HFF-Myc (cell line): ENCODE results near the gene DACH1.

Experiments
- DNase-seq: peaks from one replicate; pipeline ENCODE4 v3.0.0-alpha.2; 2011; ENCODE audit warnings: low read depth; ENCODE audit errors: extremely low read depth
- H3K4me3 ChIP-seq: replicated peaks from 2 replicates; pipeline ENCODE4 v1.5.1; 2011; ENCODE audit warnings: low read depth, mild to moderate bottlenecking, control low read depth, low read length
- CTCF ChIP-seq: IDR thresholded peaks from 2 replicates; pipeline ENCODE4 v1.5.1; 2012; ENCODE audit warnings: mild to moderate bottlenecking, low read depth, low read length, control low read depth; ENCODE audit errors: missing control alignments

The DACH1 gene

GRCh38 chr13:71610876-71611275 lies 256.1 kb downstream of the DACH1 start:
- DNase-seq: no peak
- TF ChIP-seq CTCF: no peak
- no peak overlapping the region for H3K4me3 ChIP-seq

- no peak for DNase-seq
- H3K4me3 ChIP-seq: no peak overlapping the region
Measured at GRCh38 chr13:71609271-71609670, 257.7 kb downstream of the DACH1 start.

GRCh38 chr13:71607575-71607974 lies 259.4 kb downstream of the DACH1 start:
- no peak for DNase-seq
- no peak for TF ChIP-seq CTCF
- H3K4me3 ChIP-seq: no peak overlapping the region

More at GRCh38 chr13:71609271-71609670, 257.7 kb downstream of the DACH1 start:
- TF ChIP-seq CTCF: no peak

- H3K4me3 ChIP-seq: no peak overlapping the region
- TF ChIP-seq CTCF: no peak
- DNase-seq: no peak
Measured at GRCh38 chr13:71606818-71607217, 260.2 kb downstream of the DACH1 start.

- no peak for TF ChIP-seq CTCF
- DNase-seq: no peak
- no peak overlapping the region for H3K4me3 ChIP-seq
Measured at GRCh38 chr13:71605744-71606143, 261.3 kb downstream of the DACH1 start.

GRCh38 chr13:71603255-71603654 lies 263.7 kb downstream of the DACH1 start:
- DNase-seq: no peak
- H3K4me3 ChIP-seq: no peak overlapping the region
- no peak for TF ChIP-seq CTCF

GRCh38 chr13:71602344-71602743 lies 264.7 kb downstream of the DACH1 start:
- H3K4me3 ChIP-seq: no peak overlapping the region
- no peak for DNase-seq
- no peak for TF ChIP-seq CTCF
